ENCODE measurements around the gene ANKRD6. TPM values are rescaled to one million over a fixed set of nuclear protein-coding genes. Genes with fewer than 3 reads are reported as not detected.
"Not testable (repeated sequence)": the region's sequence is repeated elsewhere in the genome, so short reads cannot be mapped to it uniquely, and the experiment has no call there.

Gene ANKRD6
- polyA plus RNA-seq, 3 donors: 0.93 to 3.0 (median 1.2) TPM

- Mint-ChIP-seq H3K9me3 (no peaks in the 10 kb centered on the region), H3K4me3 (no peak overlapping the region), H3K4me1 (no peaks in the 10 kb centered on the region), H3K36me3 (peaks cover 22 to 38% of the 10 kb centered on the region in 2 donors), H3K27ac (peak overlapping the region in 1 of 7 donors; percentile 45), H3K27me3 (ENCODE audit: low read depth in 3 of 3) (peaks cover 0 to 1% (median 1%) of the 10 kb centered on the region in 3 donors)
- Histone ChIP-seq H3K9ac (ENCODE audit: insufficient read depth, low read length, poor library complexity, severe bottlenecking) (no peak overlapping the region), H3K79me2 (ENCODE audit: insufficient read depth, low read length) (no peaks in the 10 kb centered on the region), H3K4me1 (ENCODE audit: control insufficient read depth in 1 of 2, insufficient read depth in 2 of 2, low read length in 2 of 2) (no peaks in the 10 kb centered on the region), H3K36me3 (replicated peaks in 1 of 2; ENCODE audit: control insufficient read depth in 1 of 2, insufficient read depth in 2 of 2, low read length in 2 of 2) (peaks cover 5 to 17% of the 10 kb centered on the region in 2 donors), H2AFZ (ENCODE audit: insufficient read depth, low read depth, low read length, poor library complexity, severe bottlenecking) (no peak overlapping the region), H4K20me1 (ENCODE audit: insufficient read depth, low read length) (no peaks in the 10 kb centered on the region), H3K4me3 (replicated peaks in 1 of 3; ENCODE audit: low read depth in 2 of 3, low read length in 3 of 3) (no peak overlapping the region), H3K9me3 (replicated peaks in 1 of 2; ENCODE audit: control insufficient read depth in 1 of 2, insufficient read depth in 1 of 2, low read length in 2 of 2) (no peaks in the 10 kb centered on the region), H3K4me2 (replicated peaks; ENCODE audit: extremely low read depth, low read length, poor library complexity, severe bottlenecking) (no peak overlapping the region), H3K27me3 (ENCODE audit: control insufficient read depth in 2 of 2, insufficient read depth in 2 of 2, low read length in 2 of 2) (no peaks in the 10 kb centered on the region), H3K27ac (ENCODE audit: low read depth in 1 of 2, low read length in 2 of 2) (no peak overlapping the region)
- no peak for DNase-seq
- intact Hi-C loops (cut with micrococcal nuclease): loop anchor here in 1 of 2 donors (10.0 kb wide), 2 partner anchors 276 to 666 kb away; partner anchors contain the start of genes RNGTT and UBE2J1
- 73% methylated on average over 5 of the region's 9 CpGs for WGBS (ENCODE audit: insufficient coverage)
- TF ChIP-seq, protein P1, sequence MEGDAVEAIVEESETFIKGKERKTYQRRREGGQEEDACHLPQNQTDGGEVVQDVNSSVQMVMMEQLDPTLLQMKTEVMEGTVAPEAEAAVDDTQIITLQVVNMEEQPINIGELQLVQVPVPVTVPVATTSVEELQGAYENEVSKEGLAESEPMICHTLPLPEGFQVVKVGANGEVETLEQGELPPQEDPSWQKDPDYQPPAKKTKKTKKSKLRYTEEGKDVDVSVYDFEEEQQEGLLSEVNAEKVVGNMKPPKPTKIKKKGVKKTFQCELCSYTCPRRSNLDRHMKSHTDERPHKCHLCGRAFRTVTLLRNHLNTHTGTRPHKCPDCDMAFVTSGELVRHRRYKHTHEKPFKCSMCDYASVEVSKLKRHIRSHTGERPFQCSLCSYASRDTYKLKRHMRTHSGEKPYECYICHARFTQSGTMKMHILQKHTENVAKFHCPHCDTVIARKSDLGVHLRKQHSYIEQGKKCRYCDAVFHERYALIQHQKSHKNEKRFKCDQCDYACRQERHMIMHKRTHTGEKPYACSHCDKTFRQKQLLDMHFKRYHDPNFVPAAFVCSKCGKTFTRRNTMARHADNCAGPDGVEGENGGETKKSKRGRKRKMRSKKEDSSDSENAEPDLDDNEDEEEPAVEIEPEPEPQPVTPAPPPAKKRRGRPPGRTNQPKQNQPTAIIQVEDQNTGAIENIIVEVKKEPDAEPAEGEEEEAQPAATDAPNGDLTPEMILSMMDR (IDR thresholded peaks at IDR 0.05): no peak
Measured at GRCh38 chr6:89630488-89630887, 197.5 kb downstream of the ANKRD6 start.

- Histone ChIP-seq H3K4me1 (ENCODE audit: control insufficient read depth in 1 of 2, insufficient read depth in 2 of 2, low read length in 2 of 2) (peaks cover 14 to 16% of the 10 kb centered on the region in 2 donors), H3K36me3 (replicated peaks in 1 of 2; ENCODE audit: control insufficient read depth in 1 of 2, insufficient read depth in 2 of 2, low read length in 2 of 2) (peaks cover 9 to 30% of the 10 kb centered on the region in 2 donors)
- H3K4me2 ChIP-seq (replicated peaks; ENCODE audit: extremely low read depth, low read length, poor library complexity, severe bottlenecking); H4K20me1 ChIP-seq (ENCODE audit: insufficient read depth, low read length); H3K9me3 ChIP-seq (replicated peaks in 1 of 2; ENCODE audit: control insufficient read depth in 1 of 2, insufficient read depth in 1 of 2, low read length in 2 of 2); H3K27me3 ChIP-seq (ENCODE audit: control insufficient read depth in 2 of 2, insufficient read depth in 2 of 2, low read length in 2 of 2); H3K27me3 Mint-ChIP-seq (ENCODE audit: low read depth in 3 of 3); H3K4me3 ChIP-seq (replicated peaks in 1 of 3; ENCODE audit: low read depth in 2 of 3, low read length in 3 of 3); DNase-seq; H2AFZ ChIP-seq (ENCODE audit: insufficient read depth, low read depth, low read length, poor library complexity, severe bottlenecking); H3K27ac ChIP-seq (ENCODE audit: low read depth in 1 of 2, low read length in 2 of 2); H3K4me3 Mint-ChIP-seq; H3K79me2 ChIP-seq (ENCODE audit: insufficient read depth, low read length); H3K9me3 Mint-ChIP-seq; H3K9ac ChIP-seq (ENCODE audit: insufficient read depth, low read length, poor library complexity, severe bottlenecking): not testable (repeated sequence)
- Mint-ChIP-seq H3K27ac (peak overlapping the region in 3 of 7 donors; percentile 13 to 42 (median 40)), H3K4me1 (peaks cover 21% of the 10 kb centered on the region), H3K36me3 (peaks cover 27 to 30% of the 10 kb centered on the region in 2 donors)
- no CpG with 5 or more reads among the region's 3 CpGs for WGBS (ENCODE audit: insufficient coverage)
- intact Hi-C loops (cut with micrococcal nuclease): loop anchor here in 1 of 2 donors (10.0 kb wide), 2 partner anchors 282 to 672 kb away; partner anchors contain the start of genes RNGTT and UBE2J1
Measured at GRCh38 chr6:89636412-89636811, 203.5 kb downstream of the ANKRD6 start.
